Activated CD8-positive, alpha-beta T cell treated with anti-CD3 and anti-CD28 coated beads, Interleukin-2, amount 10 ng/mL, durations not matched to agents 7 days and 5 days (primary cell): ENCODE results near the gene PLLP. TPM values are rescaled to one million over a fixed set of nuclear protein-coding genes. Genes with fewer than 3 reads are reported as not detected.
A peak's percentile ranks its signal among the peaks of the same experiment; 100 is the strongest.

Experiments used
- ATAC-seq: fragments of 150-1000 bp; cut with Tn5 transposase; one replicate; pipeline ENCODE4 v1.10.0; 2021; ENCODE audit warnings: moderate library complexity
- CTCF ChIA-PET: fragments of 350-600 bp; sonication (Branson Sonifier 250); formaldehyde crosslinking; loops from one replicate; lab custom pipeline; 2021; ENCODE audit warnings: antibody characterized with exemption; lab: Charles Lee
- POLR2A ChIA-PET: fragments of 350-600 bp; sonication (Branson Sonifier 250); formaldehyde crosslinking; loops from one replicate; lab custom pipeline; 2021; ENCODE audit warnings: antibody characterized with exemption; lab: Charles Lee
- DNase-seq: peaks from one replicate; pipeline ENCODE4 v3.0.0-alpha.2; 2020
- H3K27ac Mint-ChIP-seq: one replicate; pipeline ENCODE4 v1.8.0; 2021; ENCODE audit warnings: mild to moderate bottlenecking, mixed read lengths
- H3K27me3 Mint-ChIP-seq: one replicate; pipeline ENCODE4 v1.8.0; 2021; ENCODE audit warnings: low read depth, mixed read lengths
- H3K36me3 Mint-ChIP-seq: one replicate; pipeline ENCODE4 v1.8.0; 2021; ENCODE audit warnings: low read depth, mixed read lengths
- H3K4me1 Mint-ChIP-seq: one replicate; pipeline ENCODE4 v1.8.0; 2021; ENCODE audit warnings: low read depth, mixed read lengths
- H3K4me3 Mint-ChIP-seq: one replicate; pipeline ENCODE4 v1.8.0; 2021; ENCODE audit warnings: mild to moderate bottlenecking, mixed read lengths
- H3K9me3 Mint-ChIP-seq: one replicate; pipeline ENCODE4 v1.8.0; 2022; ENCODE audit warnings: mixed read lengths; ENCODE audit not compliant: insufficient read depth
- total RNA-seq, 2 experiments: library from RNA; stranded (reverse); gene quantifications; one replicate each; pipeline ENCODE4 v1.2.3, GENCODE V29; 2021

PLLP gene
- total RNA-seq, 2 experiments from 2014 or later = 0.18 to 0.37 TPM

GRCh38 chr16:57260294-57260929 lies 24.1 kb downstream of the PLLP start:
- no peaks in the 10 kb centered on the region for H3K36me3 Mint-ChIP-seq
- peak; percentile 50 for ATAC-seq
- ChIA-PET POLR2A (no interaction called here), CTCF (interaction anchor here (0.7 to 1.3 kb wide), 2 partner anchors 12 to 202 kb away, joined by 3 read pairs; partner anchors contain the start of gene POLR2C)
- H3K27ac Mint-ChIP-seq = peak overlapping the region; percentile 82
- peak overlapping the region; percentile 40 for H3K4me3 Mint-ChIP-seq
- no peaks in the 10 kb centered on the region for H3K27me3 Mint-ChIP-seq
- peaks cover 28% of the 10 kb centered on the region for H3K4me1 Mint-ChIP-seq
- DNase-seq = peak; percentile 49
- H3K9me3 Mint-ChIP-seq = no peaks in the 10 kb centered on the region

GRCh38 chr16:57258910-57259475 lies 25.5 kb downstream of the PLLP start:
- no peak for ATAC-seq
- no peaks in the 10 kb centered on the region for H3K36me3 Mint-ChIP-seq
- H3K4me3 Mint-ChIP-seq = no peak overlapping the region
- POLR2A ChIA-PET = no interaction called here
- DNase-seq = no peak
- no peaks in the 10 kb centered on the region for H3K9me3 Mint-ChIP-seq
- H3K4me1 Mint-ChIP-seq = peaks cover 22% of the 10 kb centered on the region
- H3K27me3 Mint-ChIP-seq = no peaks in the 10 kb centered on the region
- CTCF ChIA-PET = no interaction called here
- H3K27ac Mint-ChIP-seq = no peak overlapping the region

GRCh38 chr16:57258226-57258909 lies 26.1 kb downstream of the PLLP start:
- Mint-ChIP-seq H3K9me3 (no peaks in the 10 kb centered on the region), H3K4me3 (no peak overlapping the region), H3K4me1 (peaks cover 22% of the 10 kb centered on the region), H3K27ac (no peak overlapping the region), H3K36me3 (no peaks in the 10 kb centered on the region), H3K27me3 (no peaks in the 10 kb centered on the region)
- DNase-seq (no peak), ATAC-seq (no peak)
- ChIA-PET POLR2A (no interaction called here), CTCF (no interaction called here)

- ChIA-PET CTCF (interaction anchor here (1.0 to 1.1 kb wide), 2 partner anchors 10 to 159 kb away, joined by 3 read pairs; no protein-coding TSS in a partner anchor), POLR2A (interaction anchor here (1.3 kb wide), 1 partner anchor 12 kb away, joined by 7 read pairs; the partner anchor contains the start of gene ARL2BP)
- DNase-seq (no peak), ATAC-seq (no peak)
- no peak overlapping the region for H3K4me3 Mint-ChIP-seq
- H3K27ac Mint-ChIP-seq = no peak overlapping the region
- H3K36me3 Mint-ChIP-seq = peaks cover 6% of the 10 kb centered on the region
- peaks cover 22% of the 10 kb centered on the region for H3K4me1 Mint-ChIP-seq
- no peaks in the 10 kb centered on the region for H3K9me3 Mint-ChIP-seq
- H3K27me3 Mint-ChIP-seq = no peaks in the 10 kb centered on the region
These were observed 26.9 kb downstream of the PLLP start for GRCh38 chr16:57257455-57258070.

- no peak overlapping the region for H3K27ac Mint-ChIP-seq
- H3K27me3 Mint-ChIP-seq = no peaks in the 10 kb centered on the region
- CTCF ChIA-PET = interaction anchor here (1.0 to 1.3 kb wide), 4 partner anchors 9 to 162 kb away, joined by 3 read pairs; no protein-coding TSS in a partner anchor
- ATAC-seq = no peak
- POLR2A ChIA-PET = interaction anchor here (1.3 kb wide), 1 partner anchor 12 kb away, joined by 7 read pairs; the partner anchor contains the start of gene ARL2BP
- peaks cover 13% of the 10 kb centered on the region for H3K36me3 Mint-ChIP-seq
- no peak for DNase-seq
- no peaks in the 10 kb centered on the region for H3K9me3 Mint-ChIP-seq
- no peak overlapping the region for H3K4me3 Mint-ChIP-seq
- H3K4me1 Mint-ChIP-seq = peaks cover 22% of the 10 kb centered on the region
These were observed 27.7 kb downstream of the PLLP start for GRCh38 chr16:57256601-57257395.

- Mint-ChIP-seq H3K9me3 (no peaks in the 10 kb centered on the region), H3K36me3 (peaks cover 17% of the 10 kb centered on the region), H3K27ac (no peak overlapping the region), H3K4me3 (no peak overlapping the region), H3K27me3 (no peaks in the 10 kb centered on the region), H3K4me1 (peaks cover 20% of the 10 kb centered on the region)
- CTCF ChIA-PET = interaction anchor here (1.1 to 1.3 kb wide), 2 partner anchors 10 to 163 kb away, joined by 3 read pairs; no protein-coding TSS in a partner anchor
- ATAC-seq (no peak), DNase-seq (no peak)
- POLR2A ChIA-PET = no interaction called here
These were observed 28.6 kb downstream of the PLLP start for GRCh38 chr16:57255686-57256415.

GRCh38 chr16:57253466-57253865 lies 31.0 kb downstream of the PLLP start:
- H3K36me3 Mint-ChIP-seq = peaks cover 35% of the 10 kb centered on the region
- ChIA-PET POLR2A (no interaction called here), CTCF (no interaction called here)
- no peaks in the 10 kb centered on the region for H3K27me3 Mint-ChIP-seq
- H3K9me3 Mint-ChIP-seq = no peaks in the 10 kb centered on the region
- ATAC-seq (no peak), DNase-seq (no peak)
- H3K4me1 Mint-ChIP-seq = peaks cover 3% of the 10 kb centered on the region
- no peak overlapping the region for H3K4me3 Mint-ChIP-seq
- no peak overlapping the region for H3K27ac Mint-ChIP-seq

GRCh38 chr16:57252148-57252721 lies 32.2 kb downstream of the PLLP start:
- POLR2A ChIA-PET = no interaction called here
- H3K4me3 Mint-ChIP-seq = no peak overlapping the region
- ATAC-seq (no peak), DNase-seq (no peak)
- no peaks in the 10 kb centered on the region for H3K27me3 Mint-ChIP-seq
- no peaks in the 10 kb centered on the region for H3K9me3 Mint-ChIP-seq
- H3K27ac Mint-ChIP-seq = no peak overlapping the region
- CTCF ChIA-PET = interaction anchor here (1.4 kb wide), 1 partner anchor 48 kb away, joined by 3 read pairs; no protein-coding TSS in a partner anchor
- H3K4me1 Mint-ChIP-seq = no peaks in the 10 kb centered on the region
- peaks cover 42% of the 10 kb centered on the region for H3K36me3 Mint-ChIP-seq

GRCh38 chr16:57251352-57251751 lies 33.1 kb downstream of the PLLP start:
- Mint-ChIP-seq H3K4me3 (no peak overlapping the region), H3K27ac (no peak overlapping the region), H3K36me3 (peaks cover 45% of the 10 kb centered on the region), H3K27me3 (no peaks in the 10 kb centered on the region), H3K4me1 (no peaks in the 10 kb centered on the region), H3K9me3 (no peaks in the 10 kb centered on the region)
- DNase-seq (no peak), ATAC-seq (no peak)
- POLR2A ChIA-PET = no interaction called here
- CTCF ChIA-PET = interaction anchor here (0.9 to 1.4 kb wide), 2 partner anchors 49 to 166 kb away, joined by 3 read pairs; no protein-coding TSS in a partner anchor

GRCh38 chr16:57245472-57246113 lies 38.9 kb downstream of the PLLP start:
- CTCF ChIA-PET = interaction anchor here (0.8 to 1.4 kb wide), 6 partner anchors 11 to 201 kb away, joined by 3 to 8 read pairs (median 3); partner anchors contain the start of genes CIAPIN1 and COQ9
- Mint-ChIP-seq H3K27ac (peak overlapping the region; percentile 39), H3K4me3 (peak overlapping the region; percentile 87), H3K4me1 (peaks cover 18% of the 10 kb centered on the region), H3K36me3 (peaks cover 33% of the 10 kb centered on the region), H3K9me3 (no peaks in the 10 kb centered on the region), H3K27me3 (no peaks in the 10 kb centered on the region)
- POLR2A ChIA-PET = interaction anchor here (0.6 to 1.4 kb wide), 6 partner anchors 11 to 202 kb away, joined by 3 to 7 read pairs (median 3); partner anchors contain the start of genes CIAPIN1 and COQ9
- DNase-seq (peak; percentile 47), ATAC-seq (peak; percentile 30)
